Keratinocyte (primary cell): ENCODE measurements around the gene VWA3A. TPM values are rescaled to one million over a fixed set of nuclear protein-coding genes. Genes with fewer than 3 reads are reported as not detected.

Source experiments
- DNase-seq: peaks from one replicate; pipeline ENCODE4 v3.0.0-alpha.2; 2011; ENCODE audit warnings: low read depth, missing footprints, low spot score
- FAIRE-seq: peaks from 2 replicates; lab custom pipeline; 2011; peaks lifted over from hg19 to GRCh38; lab: Jason Lieb, UNC
- H2AFZ ChIP-seq: 2 replicates; pipeline ENCODE4 v1.6.0; 2012; ENCODE audit warnings: low read length, control low read depth, inconsistent platforms; ENCODE audit not compliant: control insufficient read depth
- H3K27ac ChIP-seq: 2 replicates; pipeline ENCODE4 v1.5.1; 2011; ENCODE audit warnings: low read length; ENCODE audit not compliant: control insufficient read depth, insufficient read depth
- H3K27me3 ChIP-seq: 3 replicates; pipeline ENCODE4 v1.6.0; 2011; ENCODE audit warnings: low read length; ENCODE audit not compliant: control insufficient read depth, insufficient read depth; ENCODE audit errors: extremely low read depth
- H3K36me3 ChIP-seq, 2 experiments: 2 replicates in 1 of 2; 3 replicates in 1 of 2; pipeline ENCODE4 v1.5.1; 2011; ENCODE audit warnings: low read length in 2 of 2, mild to moderate bottlenecking in 1 of 2; ENCODE audit not compliant: control insufficient read depth in 2 of 2, insufficient read depth in 2 of 2; ENCODE audit errors: extremely low read depth in 1 of 2
- H3K4me1 ChIP-seq: 3 replicates; pipeline ENCODE4 v1.5.1; 2011; ENCODE audit warnings: low read length; ENCODE audit not compliant: control insufficient read depth, insufficient read depth; ENCODE audit errors: extremely low read depth
- H3K4me2 ChIP-seq: 3 replicates; pipeline ENCODE4 v1.6.0; 2011; ENCODE audit warnings: low read depth, low read length; ENCODE audit not compliant: control insufficient read depth, insufficient read depth; ENCODE audit errors: extremely low read depth
- H3K4me3 ChIP-seq, 3 experiments: fragments of 200-600 bp in 1 of 3; sonication (generic) in 1 of 3; 2 replicates in 2 of 3; 3 replicates in 1 of 3; pipeline ENCODE4 v1.5.1; 2011 to 2016; ENCODE audit warnings: low read length in 3 of 3, mild to moderate bottlenecking in 3 of 3, control low read depth in 2 of 3, inconsistent platforms in 1 of 3, low read depth in 1 of 3, mixed read lengths in 1 of 3, mixed run types in 1 of 3, moderate library complexity in 1 of 3; ENCODE audit not compliant: control insufficient read depth in 2 of 3, insufficient read depth in 2 of 3; ENCODE audit errors: extremely low read depth in 1 of 3
- H3K79me2 ChIP-seq: 2 replicates; pipeline ENCODE4 v1.6.0; 2012; ENCODE audit warnings: low read length; ENCODE audit not compliant: control insufficient read depth, insufficient read depth
- H3K9ac ChIP-seq: 3 replicates; pipeline ENCODE4 v1.6.0; 2011; ENCODE audit warnings: low read length; ENCODE audit not compliant: control insufficient read depth, insufficient read depth; ENCODE audit errors: extremely low read depth
- H3K9me1 ChIP-seq: 3 replicates; pipeline ENCODE4 v1.6.0; 2011; ENCODE audit warnings: low read length; ENCODE audit not compliant: control insufficient read depth, insufficient read depth; ENCODE audit errors: extremely low read depth
- H3K9me3 ChIP-seq: 2 replicates; pipeline ENCODE4 v1.5.1; 2012; ENCODE audit warnings: low read depth, low read length; ENCODE audit not compliant: control insufficient read depth
- H4K20me1 ChIP-seq: 3 replicates; pipeline ENCODE4 v1.6.0; 2011; ENCODE audit warnings: low read length; ENCODE audit not compliant: control insufficient read depth, insufficient read depth; ENCODE audit errors: extremely low read depth
- EZH2 ChIP-seq: IDR thresholded peaks from one replicate; pipeline ENCODE4 v1.6.1; 2012; ENCODE audit warnings: inconsistent platforms, mild to moderate bottlenecking, low read length, moderate library complexity
- dilution Hi-C: fragments of 300-500 bp; cut with MboI; formaldehyde crosslinking; loops from one replicate; pipeline ENCODE4 v1.7.0; 2020; ENCODE audit warnings: low sequenced_read_pairs; ENCODE audit not compliant: extremely low pct_ligation_motif_present
- polyA plus RNA-seq, 5 experiments: library from polyadenylated mRNA; depleted of rRNA in 3 of 5; stranded (reverse) in 3 of 5; stranded (forward) in 1 of 5; unstranded in 1 of 5; fragments of >200 nt; gene quantifications; 1 replicate in 1 of 5; 2 replicates in 3 of 5; 3 replicates in 1 of 5; pipeline versions ENCODE4 v1.2.1 to v1.2.3, GENCODE V29; 2011 to 2012; ENCODE audit warnings: missing spikeins in 2 of 5, low read depth in 1 of 5, low replicate concordance in 1 of 5
- TF ChIP-seq, protein P1 (sequence below), 3 experiments: IDR thresholded peaks in 1 of 3; conservative IDR thresholded peaks in 1 of 3; optimal IDR thresholded peaks in 1 of 3; 2 replicates in 2 of 3; 3 replicates in 1 of 3; pipeline versions ENCODE3 to v1.5.1; 2011; ENCODE audit warnings: low read length in 3 of 3, mild to moderate bottlenecking in 3 of 3, moderate library complexity in 2 of 3, control low read depth in 1 of 3, inconsistent platforms in 1 of 3; ENCODE audit not compliant: insufficient read depth in 2 of 3; ENCODE audit errors: extremely low read depth in 1 of 3

Gene VWA3A
- polyA plus RNA-seq, 1 donor (not counting 4 experiments of a cell fraction or from before 2014, with no cell fraction given) = 0.05 TPM

DNA sequence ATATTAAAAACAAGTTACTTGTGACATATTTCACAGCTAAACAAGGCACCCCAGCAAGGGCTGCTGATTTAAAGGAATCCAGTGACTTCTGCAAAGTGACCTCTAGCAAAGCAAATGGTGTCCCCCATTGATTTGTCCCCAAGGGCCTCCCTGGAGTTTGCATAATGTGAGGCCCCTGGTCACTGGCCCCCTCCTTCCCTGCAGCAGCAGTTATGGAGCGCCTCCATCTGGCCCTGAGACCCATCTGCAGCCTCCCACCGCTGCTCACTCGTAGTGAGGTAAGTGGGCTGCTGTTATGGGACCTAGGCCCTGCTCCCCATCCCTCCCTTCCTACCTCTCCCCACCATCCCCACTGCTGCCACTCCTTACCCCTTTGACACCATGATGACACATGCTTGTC, 94.2 kb downstream of the VWA3A start:
- Histone ChIP-seq H3K4me3 (no peak overlapping the region), H3K4me1 (peaks cover 22% of the 10 kb centered on the region), H3K79me2 (no peaks in the 10 kb centered on the region), H4K20me1 (no peaks in the 10 kb centered on the region), H3K9ac (no peak overlapping the region), H3K27me3 (no peaks in the 10 kb centered on the region), H2AFZ (no peak overlapping the region), H3K36me3 (no peaks in the 10 kb centered on the region), H3K27ac (no peak overlapping the region), H3K4me2 (no peak overlapping the region), H3K9me1 (no peaks in the 10 kb centered on the region), H3K9me3 (no peaks in the 10 kb centered on the region)
- DNase-seq = no peak
- dilution Hi-C loops = no loop called here
- no peak for TF ChIP-seq EZH2
- TF ChIP-seq, protein P1, sequence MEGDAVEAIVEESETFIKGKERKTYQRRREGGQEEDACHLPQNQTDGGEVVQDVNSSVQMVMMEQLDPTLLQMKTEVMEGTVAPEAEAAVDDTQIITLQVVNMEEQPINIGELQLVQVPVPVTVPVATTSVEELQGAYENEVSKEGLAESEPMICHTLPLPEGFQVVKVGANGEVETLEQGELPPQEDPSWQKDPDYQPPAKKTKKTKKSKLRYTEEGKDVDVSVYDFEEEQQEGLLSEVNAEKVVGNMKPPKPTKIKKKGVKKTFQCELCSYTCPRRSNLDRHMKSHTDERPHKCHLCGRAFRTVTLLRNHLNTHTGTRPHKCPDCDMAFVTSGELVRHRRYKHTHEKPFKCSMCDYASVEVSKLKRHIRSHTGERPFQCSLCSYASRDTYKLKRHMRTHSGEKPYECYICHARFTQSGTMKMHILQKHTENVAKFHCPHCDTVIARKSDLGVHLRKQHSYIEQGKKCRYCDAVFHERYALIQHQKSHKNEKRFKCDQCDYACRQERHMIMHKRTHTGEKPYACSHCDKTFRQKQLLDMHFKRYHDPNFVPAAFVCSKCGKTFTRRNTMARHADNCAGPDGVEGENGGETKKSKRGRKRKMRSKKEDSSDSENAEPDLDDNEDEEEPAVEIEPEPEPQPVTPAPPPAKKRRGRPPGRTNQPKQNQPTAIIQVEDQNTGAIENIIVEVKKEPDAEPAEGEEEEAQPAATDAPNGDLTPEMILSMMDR (optimal IDR thresholded peaks at IDR 0.05 in 1 of 3, IDR thresholded peaks at IDR 0.05 in 1 of 3, conservative IDR thresholded peaks at IDR 0.05 in 1 of 3; ENCODE audit: extremely low read depth in 1 of 3, insufficient read depth in 2 of 3, low read length in 3 of 3) = peak; percentile 14 to 42 (median 31)
- FAIRE-seq = no peak

DNA sequence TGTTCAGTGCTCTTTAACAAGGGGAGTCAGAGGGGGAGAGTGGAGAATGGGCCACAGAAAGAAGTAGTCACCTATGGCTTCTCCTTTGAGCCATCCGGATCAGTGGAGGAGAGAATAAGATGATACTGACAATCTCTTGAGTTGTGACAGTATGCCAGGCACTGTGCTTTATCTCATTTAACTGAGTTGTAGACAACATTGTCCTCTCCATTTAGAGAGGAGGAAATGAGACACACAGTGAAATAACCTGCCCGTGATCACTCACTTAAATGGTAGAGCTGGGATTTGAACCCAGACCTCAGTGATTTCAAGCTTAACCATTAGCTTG, 95.9 kb downstream of the VWA3A start:
- Histone ChIP-seq H3K4me3 (no peak overlapping the region), H3K36me3 (no peaks in the 10 kb centered on the region), H3K27ac (no peak overlapping the region), H2AFZ (peak overlapping the region; percentile 26), H3K27me3 (no peaks in the 10 kb centered on the region), H3K4me2 (no peak overlapping the region), H3K79me2 (no peaks in the 10 kb centered on the region), H3K9me3 (no peaks in the 10 kb centered on the region), H3K9ac (no peak overlapping the region), H4K20me1 (no peaks in the 10 kb centered on the region), H3K4me1 (peaks cover 34% of the 10 kb centered on the region), H3K9me1 (no peaks in the 10 kb centered on the region)
- no peak for DNase-seq
- FAIRE-seq = no peak
- dilution Hi-C loops = no loop called here
- TF ChIP-seq EZH2 = no peak
- TF ChIP-seq, protein P1 (optimal IDR thresholded peaks at IDR 0.05 in 1 of 3, IDR thresholded peaks at IDR 0.05 in 1 of 3, conservative IDR thresholded peaks at IDR 0.05 in 1 of 3; ENCODE audit: extremely low read depth in 1 of 3, insufficient read depth in 2 of 3, low read length in 3 of 3) = no peak
